ENCODE measurements around the gene SMPDL3B. TPM values are rescaled to one million over a fixed set of nuclear protein-coding genes. Genes with fewer than 3 reads are reported as not detected.

SMPDL3B gene
- total RNA-seq, 1 experiment from 2014 or later, result not detected

DNA sequence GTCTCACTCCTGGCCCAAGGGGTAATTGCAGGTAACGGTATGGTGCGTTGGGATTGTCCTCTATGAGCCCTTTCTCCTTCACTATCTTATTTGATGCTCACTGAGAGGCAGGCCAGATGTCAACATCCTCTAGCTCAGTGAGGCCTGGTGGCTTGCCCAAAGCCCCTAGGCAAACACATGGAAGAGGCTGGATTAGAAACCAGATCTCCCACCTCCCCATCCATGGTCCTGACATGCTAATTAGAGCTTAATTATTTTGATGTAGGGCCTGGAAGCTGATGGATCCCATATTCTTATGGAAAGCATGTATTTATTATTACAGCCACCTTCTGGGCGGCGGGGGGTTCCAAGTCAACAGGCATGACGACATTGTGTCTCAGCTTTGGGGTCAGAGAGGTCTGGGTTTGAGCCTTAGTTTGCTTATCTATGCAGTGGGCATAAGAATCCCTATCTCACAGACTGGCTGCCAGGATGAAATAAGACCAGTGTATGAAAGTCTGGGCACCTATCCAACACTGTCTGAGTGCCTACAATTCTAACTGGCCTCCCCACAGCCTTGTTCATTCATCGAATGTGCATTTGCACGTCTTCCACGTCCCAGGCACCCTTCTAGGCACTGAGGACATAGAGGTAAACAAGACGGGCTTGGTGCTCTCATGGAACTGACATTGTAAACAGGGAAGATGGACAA is 6.2 kb downstream of the SMPDL3B start:
- DNase-seq (ENCODE audit: low read depth), result no peak

DNA sequence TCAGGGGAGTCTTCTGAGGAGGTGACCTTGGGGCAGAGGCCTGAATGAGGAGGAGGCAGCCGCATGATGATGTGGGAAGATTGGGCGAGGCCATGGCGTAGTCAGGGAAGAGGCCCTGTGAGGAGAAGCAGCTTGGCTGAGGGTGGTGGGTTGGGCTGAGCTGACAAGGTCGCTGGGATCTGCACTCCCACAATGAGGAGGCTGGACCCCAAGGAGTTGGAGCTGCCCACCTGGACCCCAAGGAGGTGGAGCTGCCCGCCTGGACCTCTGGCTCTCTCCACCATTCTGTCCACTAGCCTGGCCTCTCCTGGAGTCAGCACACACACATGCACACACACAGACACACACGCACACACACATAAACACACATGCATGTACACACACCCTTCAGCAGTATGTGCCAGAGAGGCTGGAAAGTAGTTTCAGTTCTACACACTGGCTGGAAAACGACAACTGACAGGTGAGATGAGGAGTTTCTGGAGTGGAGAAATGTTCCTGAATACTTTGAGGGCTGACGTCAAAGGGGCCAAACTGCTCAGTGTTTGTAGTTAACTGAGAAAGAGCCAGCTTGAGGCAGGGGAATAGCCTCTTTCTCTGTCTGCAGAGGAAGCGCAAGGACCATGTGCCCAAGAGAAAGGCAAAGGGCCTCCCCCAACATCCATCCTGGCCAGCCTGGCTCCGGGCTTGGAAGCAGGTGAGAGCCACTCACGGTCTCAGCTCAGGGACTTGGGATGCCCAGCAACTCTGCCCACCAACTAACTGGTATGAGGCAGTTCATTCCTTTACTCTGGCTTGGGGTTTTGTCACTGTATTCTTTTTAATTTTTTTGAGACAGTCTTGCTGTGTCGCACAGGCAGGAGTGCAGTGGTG is 7.1 kb downstream of the SMPDL3B start:
- no peak for DNase-seq (ENCODE audit: low read depth)

DNA sequence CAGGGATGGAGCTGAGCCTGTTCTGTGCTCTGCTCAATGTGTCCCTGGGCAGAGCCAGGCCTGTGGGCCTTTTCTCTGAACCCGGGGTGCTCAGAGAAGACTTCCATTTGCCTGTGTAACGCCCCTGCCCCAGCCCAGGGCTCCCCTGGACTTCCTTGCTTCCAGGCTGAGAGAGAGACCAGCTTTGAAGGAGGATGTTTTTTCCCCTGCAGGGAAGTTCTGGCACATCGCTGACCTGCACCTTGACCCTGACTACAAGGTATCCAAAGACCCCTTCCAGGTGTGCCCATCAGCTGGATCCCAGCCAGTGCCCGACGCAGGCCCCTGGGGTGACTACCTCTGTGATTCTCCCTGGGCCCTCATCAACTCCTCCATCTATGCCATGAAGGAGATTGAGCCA is 10.2 kb downstream of the SMPDL3B start:
- DNase-seq (ENCODE audit: low read depth), result no peak

- DNase-seq (ENCODE audit: low read depth), result no peak
These were observed 14.2 kb downstream of the SMPDL3B start for GRCh38 chr1:27949027-27949426.

- no peak for DNase-seq (ENCODE audit: low read depth)
These were observed 16.6 kb downstream of the SMPDL3B start for GRCh38 chr1:27951396-27951795.

DNA sequence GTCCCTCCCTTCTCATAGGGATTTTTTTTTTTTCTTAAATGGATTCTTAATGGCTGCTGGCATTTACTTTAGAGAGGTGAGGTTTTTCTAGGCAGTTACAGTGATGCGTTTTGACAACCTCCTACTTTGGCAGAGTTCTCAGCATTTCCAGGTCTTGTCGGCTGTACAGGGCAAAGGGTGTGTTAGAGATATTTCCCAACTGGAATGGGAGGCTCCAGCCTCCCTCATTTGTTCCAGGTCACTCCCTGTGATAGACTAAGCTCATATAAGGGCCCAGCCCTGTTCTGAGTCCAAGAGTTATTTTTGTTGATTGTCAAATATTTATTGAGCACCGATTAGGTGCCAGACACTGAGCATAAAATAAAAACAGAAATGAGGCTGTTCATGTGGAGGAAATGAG is 17.3 kb downstream of the SMPDL3B start:
- no peak for DNase-seq (ENCODE audit: low read depth)

GRCh38 chr1:27954186-27954585 is 19.4 kb downstream of the SMPDL3B start:
- no peak for DNase-seq (ENCODE audit: low read depth)

DNA sequence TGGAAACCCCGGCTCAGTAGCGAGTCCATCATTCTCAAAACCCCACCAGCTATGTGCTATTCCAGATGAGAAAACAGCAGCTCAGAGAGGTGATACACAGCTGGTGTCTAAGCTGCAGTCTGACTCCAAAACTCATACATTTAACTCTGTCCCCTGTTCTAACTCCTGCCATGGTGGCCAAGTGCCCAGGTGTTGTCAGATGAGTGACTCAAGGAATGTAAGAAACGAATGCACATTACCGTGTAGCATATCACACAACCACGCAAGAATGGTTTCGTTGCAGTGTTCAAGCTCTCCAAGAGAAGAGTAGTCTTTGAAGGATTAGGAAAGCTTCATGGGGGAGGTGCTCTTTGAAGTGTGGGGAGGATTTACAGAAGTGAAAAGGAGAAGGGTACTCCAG is 20.3 kb downstream of the SMPDL3B start:
- DNase-seq (ENCODE audit: low read depth), result no peak

GRCh38 chr1:27956761-27957160 is 22.0 kb downstream of the SMPDL3B start:
- DNase-seq (ENCODE audit: low read depth), result no peak

- no peak for DNase-seq (ENCODE audit: low read depth)
These were observed 22.9 kb downstream of the SMPDL3B start for GRCh38 chr1:27957655-27958054.

DNA sequence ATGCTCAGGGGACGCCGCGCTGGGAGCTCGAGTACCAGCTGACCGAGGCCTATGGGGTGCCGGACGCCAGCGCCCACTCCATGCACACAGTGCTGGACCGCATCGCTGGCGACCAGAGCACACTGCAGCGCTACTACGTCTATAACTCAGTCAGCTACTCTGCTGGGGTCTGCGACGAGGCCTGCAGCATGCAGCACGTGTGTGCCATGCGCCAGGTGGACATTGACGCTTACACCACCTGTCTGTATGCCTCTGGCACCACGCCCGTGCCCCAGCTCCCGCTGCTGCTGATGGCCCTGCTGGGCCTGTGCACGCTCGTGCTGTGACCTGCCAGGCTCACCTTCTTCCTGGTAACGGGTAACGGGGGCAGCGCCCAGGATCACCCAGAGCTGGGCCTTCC is 23.7 kb downstream of the SMPDL3B start:
- DNase-seq (ENCODE audit: low read depth), result no peak

DNA sequence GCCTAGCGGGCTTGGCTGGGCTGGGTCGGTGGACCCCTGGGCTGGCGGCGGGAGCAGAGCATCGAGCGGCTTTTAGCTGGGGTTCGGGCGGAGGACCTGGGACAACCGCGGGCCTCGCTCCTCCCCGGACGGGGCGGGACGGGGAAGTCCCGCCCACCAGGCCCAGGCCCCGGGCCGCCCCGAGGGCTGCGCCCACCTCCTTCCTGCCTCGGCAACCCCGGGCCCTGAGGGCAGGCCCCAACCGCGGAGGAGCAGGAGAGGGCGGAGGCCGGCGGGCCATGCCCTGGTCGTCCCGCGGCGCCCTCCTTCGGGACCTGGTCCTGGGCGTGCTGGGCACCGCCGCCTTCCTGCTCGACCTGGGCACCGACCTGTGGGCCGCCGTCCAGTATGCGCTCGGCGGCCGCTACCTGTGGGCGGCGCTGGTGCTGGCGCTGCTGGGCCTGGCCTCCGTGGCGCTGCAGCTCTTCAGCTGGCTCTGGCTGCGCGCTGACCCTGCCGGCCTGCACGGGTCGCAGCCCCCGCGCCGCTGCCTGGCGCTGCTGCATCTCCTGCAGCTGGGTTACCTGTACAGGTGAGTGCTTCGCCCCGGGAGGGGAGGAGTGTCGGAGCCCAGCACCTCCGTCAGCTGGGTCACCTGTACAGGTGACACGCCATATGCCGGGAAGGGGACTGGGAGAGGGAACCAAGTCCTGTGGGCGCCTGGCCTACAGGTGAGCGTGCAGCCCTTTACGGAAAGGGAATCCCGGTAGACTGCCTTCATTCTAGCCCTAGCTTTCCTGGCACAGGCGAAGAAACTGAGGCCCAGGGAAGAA is 25.2 kb downstream of the SMPDL3B start, which contains the start of gene XKR8:
TSS of gene XKR8 (plus strand) at position 182 of the 812 bp plus-strand sequence. CDS start at position 279, 97 bp downstream.
- DNase-seq (ENCODE audit: low read depth), result peak; percentile 48

DNA sequence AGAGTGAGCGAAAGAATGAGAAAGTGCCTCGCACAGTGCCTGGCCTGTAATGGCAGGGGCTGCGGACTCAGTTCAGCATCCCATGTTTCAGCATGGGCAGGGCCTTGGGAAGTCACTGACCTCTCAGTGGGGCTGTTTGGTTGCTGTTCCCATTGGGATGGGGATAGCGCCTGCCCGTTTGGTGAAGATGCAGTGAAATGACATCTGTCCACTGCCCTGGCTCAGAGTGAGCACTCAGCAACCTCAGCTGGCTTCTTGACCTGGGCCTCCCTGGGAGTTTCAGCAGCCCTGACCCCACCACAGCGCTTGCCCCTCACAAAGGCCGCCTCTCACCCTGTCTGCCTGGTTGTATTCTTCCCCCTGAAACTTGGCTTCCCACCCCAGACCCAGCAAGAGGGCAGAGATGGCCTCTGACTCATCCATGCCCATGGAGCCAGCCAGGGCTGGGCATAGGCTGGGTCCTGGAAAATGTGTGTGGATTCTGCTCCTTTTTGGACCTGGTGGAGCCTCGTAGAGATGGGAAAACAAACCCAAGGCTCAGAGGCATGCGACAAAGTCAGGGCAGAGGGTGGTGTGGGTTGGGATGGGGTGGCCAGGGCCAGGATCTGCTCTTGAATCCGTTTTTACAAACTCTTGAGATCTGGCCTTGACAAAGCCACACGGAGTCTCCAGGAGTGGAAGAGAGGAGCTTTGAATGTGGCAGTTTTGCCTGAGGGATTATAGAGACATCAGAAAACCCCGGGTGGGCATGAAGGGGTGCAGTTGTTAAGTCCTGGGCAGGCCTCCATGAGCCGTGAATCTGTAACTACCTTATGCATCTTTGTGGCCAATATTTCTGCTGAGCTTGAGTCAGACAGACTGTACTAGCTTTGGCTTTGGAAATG is 26.2 kb downstream of the SMPDL3B start:
- DNase-seq (ENCODE audit: low read depth), result peak; percentile 45

GRCh38 chr1:27961646-27962221 is 26.9 kb downstream of the SMPDL3B start:
- DNase-seq (ENCODE audit: low read depth), result no peak

GRCh38 chr1:27963393-27963792 is 28.6 kb downstream of the SMPDL3B start:
- no peak for DNase-seq (ENCODE audit: low read depth)

DNA sequence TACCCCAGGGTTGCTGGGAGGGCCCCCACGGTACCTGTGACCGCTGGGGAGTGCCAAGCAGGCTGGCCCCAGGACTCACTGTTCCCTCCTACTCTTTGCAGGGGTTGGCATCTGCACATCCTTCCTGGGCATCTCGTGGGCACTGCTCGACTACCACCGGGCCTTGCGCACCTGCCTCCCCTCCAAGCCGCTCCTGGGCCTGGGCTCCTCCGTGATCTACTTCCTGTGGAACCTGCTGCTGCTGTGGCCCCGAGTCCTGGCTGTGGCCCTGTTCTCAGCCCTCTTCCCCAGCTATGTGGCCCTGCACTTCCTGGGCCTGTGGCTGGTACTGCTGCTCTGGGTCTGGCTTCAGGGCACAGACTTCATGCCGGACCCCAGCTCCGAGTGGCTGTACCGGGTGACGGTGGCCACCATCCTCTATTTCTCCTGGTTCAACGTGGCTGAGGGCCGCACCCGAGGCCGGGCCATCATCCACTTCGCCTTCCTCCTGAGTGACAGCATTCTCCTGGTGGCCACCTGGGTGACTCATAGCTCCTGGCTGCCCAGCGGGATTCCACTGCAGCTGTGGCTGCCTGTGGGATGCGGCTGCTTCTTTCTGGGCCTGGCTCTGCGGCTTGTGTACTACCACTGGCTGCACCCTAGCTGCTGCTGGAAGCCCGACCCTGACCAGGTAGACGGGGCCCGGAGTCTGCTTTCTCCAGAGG is 31.8 kb downstream of the SMPDL3B start:
- no peak for DNase-seq (ENCODE audit: low read depth)

GRCh38 chr1:27967106-27967883 is 32.5 kb downstream of the SMPDL3B start:
- no peak for DNase-seq (ENCODE audit: low read depth)

- no peak for DNase-seq (ENCODE audit: low read depth)
These were observed 33.2 kb downstream of the SMPDL3B start for GRCh38 chr1:27967884-27968466.

GRCh38 chr1:27968692-27969091 is 33.9 kb downstream of the SMPDL3B start:
- DNase-seq (ENCODE audit: low read depth), result peak; percentile 90

Data from LHCN-M2 (cell line).